GM18502 (cell line): Measurements from ENCODE around the gene IPO7.
"Not testable (repeated sequence)": the region's sequence is repeated elsewhere in the genome, so short reads cannot be mapped to it uniquely, and the experiment has no call there.

Source experiments
- ATAC-seq: cut with Tn5 transposase; IDR thresholded peaks from one replicate; pipeline ENCODE4 v1.9.1; 2021; ENCODE audit warnings: mild to moderate bottlenecking; ENCODE audit not compliant: unreplicated experiment, poor library complexity

Gene IPO7

DNA sequence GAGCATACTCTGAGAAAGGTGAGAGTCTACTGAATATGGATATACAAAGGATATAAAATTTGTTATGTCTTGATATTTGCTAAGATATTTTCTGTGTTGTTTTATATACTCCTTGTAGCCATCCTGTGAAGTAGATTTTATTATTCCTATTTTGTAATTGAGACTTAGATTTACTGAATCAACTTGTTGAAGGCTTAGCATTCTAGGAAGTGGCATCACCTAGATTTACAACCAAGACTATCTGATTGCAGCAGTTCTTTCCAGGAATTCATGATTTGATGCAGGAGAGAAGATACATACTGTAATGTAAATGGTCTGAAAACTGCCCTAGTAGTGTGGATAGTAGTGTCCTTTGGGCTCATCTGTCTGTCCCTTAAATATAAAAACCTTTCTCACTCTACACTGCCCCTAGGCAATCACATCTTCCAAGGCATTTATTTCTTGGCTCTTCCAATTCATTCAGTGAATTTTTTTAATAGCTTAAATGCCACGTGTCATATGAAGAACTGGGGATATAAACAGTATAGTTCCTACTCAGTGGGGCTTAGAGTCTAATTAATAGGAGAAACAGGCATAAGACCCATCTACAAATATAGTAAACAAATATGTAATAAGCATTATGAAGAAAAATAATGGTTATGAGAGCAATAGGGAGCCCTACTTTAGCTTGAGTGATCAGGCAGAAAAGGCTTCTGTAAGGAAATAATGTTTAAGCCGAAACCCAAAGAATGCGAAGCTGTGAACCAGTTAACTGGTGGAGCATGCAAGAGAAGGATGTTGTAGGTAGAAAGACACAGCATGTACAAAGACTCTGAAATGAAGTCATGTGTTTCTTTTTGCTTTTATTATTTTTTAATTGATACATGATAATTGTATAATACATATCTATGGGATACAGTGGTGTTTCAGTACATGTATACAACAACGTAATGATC, 13.6 kb downstream of the IPO7 start:
- ATAC-seq: no peak

GRCh38 chr11:9399466-9399865, 15.0 kb downstream of the IPO7 start:
- no peak for ATAC-seq

GRCh38 chr11:9401884-9402283, 17.4 kb downstream of the IPO7 start:
- not testable (repeated sequence) for ATAC-seq

DNA sequence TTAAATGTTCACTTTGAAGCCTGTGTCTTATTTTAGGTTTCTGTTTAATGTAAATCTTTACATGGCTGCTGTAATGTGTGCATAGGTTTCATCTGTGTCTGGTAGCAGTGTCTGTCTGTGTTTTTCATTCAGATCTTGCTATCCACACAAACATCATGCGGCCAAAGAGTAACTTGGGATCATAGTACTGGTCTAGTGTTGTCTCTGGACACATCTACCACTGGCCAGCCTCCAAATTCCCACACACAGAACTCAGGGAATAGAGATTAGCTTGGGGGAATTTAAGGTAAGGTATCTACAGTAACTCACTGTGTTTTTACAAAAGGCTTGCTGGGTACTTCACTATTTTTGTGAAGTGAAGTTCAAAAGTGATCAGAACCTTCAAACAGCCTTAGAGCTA, 44.3 kb downstream of the IPO7 start:
- no peak for ATAC-seq

DNA sequence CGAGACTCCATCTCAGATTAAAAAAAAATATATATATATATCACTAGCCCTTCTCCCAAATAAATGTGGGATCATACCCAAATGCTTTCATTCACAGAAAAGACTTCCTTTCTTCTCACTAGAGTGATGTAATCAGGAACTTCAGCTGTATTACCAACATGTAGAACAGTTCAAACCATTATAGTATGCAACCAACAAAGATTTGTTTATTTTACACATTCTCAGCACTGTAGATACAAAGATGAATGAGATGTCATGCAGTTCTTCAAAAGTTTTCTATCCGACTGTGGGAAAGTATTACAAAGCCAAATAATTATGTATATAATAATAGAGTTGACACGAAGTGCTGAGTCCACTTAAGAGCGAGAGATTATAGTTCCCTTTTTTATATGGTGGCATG, 54.2 kb downstream of the IPO7 start:
- ATAC-seq: no peak

DNA sequence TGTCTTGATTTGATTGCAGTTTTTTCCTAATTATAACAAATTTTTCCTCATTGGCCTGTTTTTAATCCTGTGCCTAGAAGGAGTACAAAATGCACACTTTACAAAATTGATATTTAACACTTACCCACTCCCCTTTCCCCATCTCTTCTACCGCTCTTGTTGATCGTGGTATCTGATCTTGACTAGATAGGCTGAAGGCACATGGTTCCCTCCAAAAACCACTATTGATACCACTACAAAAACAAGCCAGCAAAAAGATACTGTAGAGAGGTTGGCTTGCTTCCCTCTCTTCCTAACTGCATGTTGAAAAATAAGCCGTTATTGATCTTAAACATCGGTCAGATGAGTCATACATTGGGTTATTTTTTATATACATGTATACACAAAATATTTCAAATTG, 61.8 kb downstream of the IPO7 start:
- no peak for ATAC-seq

DNA sequence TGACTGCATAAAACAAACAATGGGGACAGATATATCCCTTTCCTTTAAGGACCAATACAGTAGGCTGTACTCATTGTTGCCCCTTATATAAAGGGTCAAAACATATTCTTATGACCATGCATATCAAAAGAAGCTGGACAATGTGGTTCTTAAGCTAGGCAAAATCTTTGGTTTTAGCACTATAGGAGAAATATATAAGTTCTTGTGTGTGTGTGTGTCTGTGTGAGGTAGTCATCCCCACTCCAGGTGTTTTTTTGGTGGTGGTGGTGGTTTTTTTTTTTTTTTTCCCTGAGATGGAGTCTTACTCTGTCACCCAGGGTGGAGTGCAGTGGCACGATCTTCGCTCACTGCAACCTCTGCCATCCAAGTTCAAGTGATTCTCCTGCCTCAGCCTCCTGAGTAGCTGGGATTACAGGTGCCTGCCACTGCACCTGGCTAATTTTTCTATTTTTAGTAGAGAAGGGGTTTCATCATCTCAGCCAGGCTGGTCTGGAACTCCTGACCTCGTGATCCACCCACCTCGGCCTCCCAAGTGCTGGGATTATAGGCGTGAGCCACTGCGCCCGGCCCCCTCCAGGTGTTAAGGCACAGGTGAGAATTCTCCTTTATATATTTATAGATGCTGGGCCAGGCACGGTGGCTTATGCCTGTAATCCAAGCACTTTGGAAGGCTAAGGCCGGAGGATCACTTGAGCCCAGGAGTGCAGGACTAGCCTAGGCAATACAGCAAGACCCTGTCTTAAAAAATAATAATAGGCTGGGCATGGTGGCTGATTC, 64.3 kb downstream of the IPO7 start:
- ATAC-seq: no peak

GRCh38 chr11:9452023-9452422, 67.6 kb downstream of the IPO7 start:
- not testable (repeated sequence) for ATAC-seq

DNA sequence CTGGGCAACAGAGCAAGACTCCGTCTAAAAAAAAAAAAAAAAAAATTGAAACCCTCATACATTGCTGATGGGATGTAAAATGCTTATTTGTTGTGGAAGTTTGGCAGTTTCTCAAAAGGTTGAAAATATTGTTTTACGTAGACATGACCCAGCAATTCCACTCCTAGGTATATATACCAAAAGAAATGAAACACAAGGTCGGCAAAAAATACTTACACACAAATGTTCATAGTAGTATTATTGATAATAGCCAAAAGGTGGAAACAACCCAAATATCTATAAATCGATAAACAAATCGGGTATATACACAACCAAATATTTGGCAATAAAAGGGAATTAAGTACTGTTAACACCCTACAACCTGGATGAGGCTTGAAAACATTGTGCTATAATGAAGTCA, 71.3 kb downstream of the IPO7 start:
- no peak for ATAC-seq

GRCh38 chr11:9459667-9460321, 75.3 kb downstream of the IPO7 start:
- no peak for ATAC-seq

- peak; percentile 86 for ATAC-seq
Measured at GRCh38 chr11:9460322-9461062, 76.0 kb downstream of the IPO7 start, which contains the start of gene ZNF143. Gene ZNF143 (plus strand): TSS chr11:9461012. CDS start chr11:9471309, 10,297 bp downstream.

- peak; percentile 55 for ATAC-seq
Measured at GRCh38 chr11:9461063-9461759, 76.8 kb downstream of the IPO7 start.

DNA sequence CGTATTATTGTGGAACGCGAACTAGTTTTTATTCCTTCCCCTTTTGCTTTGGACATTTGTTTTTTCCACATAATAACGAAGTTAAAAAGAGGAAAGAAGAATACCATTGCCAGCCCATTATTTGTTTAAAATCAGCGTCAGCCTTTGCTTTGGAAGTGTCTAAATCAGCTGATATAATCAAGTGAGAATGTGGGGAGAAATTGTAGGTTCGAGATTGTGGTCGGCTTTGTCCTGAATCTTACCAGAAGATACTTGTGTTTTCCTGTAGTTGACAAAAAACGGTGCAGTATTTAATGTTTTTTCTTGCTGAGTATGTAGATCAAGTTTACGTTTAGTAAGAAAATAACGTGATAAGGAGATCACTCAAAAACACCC, 77.3 kb downstream of the IPO7 start:
- ATAC-seq: no peak

DNA sequence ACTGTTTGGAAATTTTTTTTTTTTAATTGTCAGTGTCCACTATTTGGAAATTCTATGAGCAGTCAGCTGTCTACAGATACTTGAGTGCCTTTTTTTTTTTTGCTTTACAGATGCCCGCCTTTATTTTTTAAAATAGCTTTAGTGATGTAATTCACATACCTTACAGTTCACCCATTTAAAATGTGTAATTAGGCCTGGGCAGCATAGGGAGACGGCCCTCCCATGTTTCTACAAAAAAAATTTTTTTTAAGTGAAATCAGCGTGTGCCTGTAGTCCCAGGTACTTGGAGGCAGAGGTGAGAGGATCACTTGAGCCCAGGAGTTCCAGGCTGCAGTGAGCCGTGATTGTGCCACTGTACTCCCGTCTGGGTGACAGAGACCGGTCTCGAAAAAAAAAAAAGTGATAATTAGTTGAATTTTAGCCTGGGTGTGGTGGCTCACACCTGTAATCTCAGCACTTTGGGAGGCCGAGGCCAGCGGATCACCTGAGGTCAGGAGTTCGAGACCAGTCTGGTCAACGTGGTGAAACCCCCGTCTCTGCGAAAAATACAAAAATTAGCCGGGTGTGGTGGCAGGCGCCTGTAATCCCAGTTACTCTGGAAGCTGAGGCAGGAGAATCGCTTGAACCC, 77.8 kb downstream of the IPO7 start:
- no peak for ATAC-seq

DNA sequence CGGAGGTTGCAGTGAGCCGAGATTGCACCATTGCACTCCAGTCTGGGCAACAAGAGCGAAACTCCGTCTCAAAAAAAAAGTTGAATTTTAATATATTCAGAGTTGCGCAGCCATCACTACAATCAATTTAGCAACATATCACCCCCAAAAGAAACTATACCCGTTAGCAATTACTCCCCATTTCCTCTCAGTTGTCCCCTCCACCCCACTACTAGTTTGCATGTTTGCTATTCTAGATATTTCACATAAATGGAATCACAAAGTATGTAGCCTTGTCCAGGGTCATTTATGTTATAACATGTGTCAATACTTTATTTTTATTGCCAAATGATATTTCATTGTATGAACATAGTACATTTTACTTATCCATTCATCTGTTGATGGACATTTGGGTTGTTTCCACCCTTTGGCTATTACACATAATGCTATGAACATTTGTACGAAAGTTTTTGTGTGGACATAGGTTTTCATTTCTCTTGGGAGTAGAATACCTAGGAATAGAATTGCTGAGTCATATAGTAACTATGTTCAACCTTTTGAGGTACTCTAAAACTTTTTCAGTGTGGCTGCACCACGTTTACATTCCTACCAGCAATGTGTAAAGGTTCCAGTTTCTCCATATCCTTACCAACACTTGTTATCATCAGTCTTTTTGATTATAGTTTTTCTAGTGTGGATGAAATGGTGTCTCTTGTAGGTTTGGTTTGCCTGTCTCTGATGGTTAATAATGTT, 78.5 kb downstream of the IPO7 start:
- no peak for ATAC-seq

DNA sequence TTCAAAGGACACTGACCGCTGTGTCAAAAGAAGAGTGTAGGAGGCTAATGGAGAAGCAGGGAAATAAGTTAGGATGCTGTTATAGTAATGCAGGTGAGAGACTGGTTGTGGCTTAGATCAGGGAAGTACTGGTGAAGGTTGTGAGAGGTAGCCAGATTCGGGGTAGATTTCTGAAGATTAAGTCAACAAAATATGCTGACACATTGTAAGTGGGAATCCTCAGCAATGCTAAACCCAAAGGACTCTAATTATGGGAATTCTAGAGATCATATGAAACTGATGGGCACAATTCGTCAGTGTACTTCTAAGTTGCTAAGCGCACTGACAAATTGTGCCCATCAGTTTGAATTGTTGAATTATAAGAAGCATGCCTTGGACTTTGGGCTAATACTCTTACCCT, 86.3 kb downstream of the IPO7 start:
- no peak for ATAC-seq

DNA sequence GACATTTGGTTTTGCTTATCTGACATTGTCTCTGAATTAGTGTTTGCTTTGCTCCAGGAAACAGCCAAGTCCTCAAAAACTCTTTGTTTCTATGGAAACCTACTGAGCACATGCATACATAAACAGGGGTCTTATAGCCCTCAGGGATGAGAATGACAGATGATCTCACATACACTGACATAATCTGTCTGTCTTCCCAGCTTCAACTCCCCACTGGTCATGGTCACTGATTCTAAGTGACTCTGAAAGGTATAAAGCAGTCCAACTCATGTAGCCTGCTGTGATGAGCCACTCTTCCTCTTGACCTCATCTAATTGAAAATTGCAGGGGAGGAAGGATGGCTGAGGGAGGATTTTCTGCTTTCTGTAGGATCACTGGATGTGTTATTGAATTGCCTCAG, 89.0 kb downstream of the IPO7 start:
- ATAC-seq: no peak

- no peak for ATAC-seq
Measured at GRCh38 chr11:9479899-9480298, 95.4 kb downstream of the IPO7 start.
